Stimulated activated CD8-positive, alpha-beta memory T cell treated with anti-CD3 and anti-CD28 coated beads, Interleukin-15, amount 100 ng/mL, for 1 hour (primary cell): ENCODE data around the gene EVA1A.
"Not testable (repeated sequence)": the region's sequence is repeated elsewhere in the genome, so short reads cannot be mapped to it uniquely, and the experiment has no call there.

Experiments
- DNase-seq: peaks from one replicate; pipeline ENCODE4 v3.0.0-alpha.2; 2020; ENCODE audit warnings: low read depth

The EVA1A gene

GRCh38 chr2:75517547-75518230, 43.0 kb downstream of the EVA1A start:
- DNase-seq, result no peak

- DNase-seq, result no peak
Observed at GRCh38 chr2:75516378-75517360, 44.1 kb downstream of the EVA1A start.

DNA sequence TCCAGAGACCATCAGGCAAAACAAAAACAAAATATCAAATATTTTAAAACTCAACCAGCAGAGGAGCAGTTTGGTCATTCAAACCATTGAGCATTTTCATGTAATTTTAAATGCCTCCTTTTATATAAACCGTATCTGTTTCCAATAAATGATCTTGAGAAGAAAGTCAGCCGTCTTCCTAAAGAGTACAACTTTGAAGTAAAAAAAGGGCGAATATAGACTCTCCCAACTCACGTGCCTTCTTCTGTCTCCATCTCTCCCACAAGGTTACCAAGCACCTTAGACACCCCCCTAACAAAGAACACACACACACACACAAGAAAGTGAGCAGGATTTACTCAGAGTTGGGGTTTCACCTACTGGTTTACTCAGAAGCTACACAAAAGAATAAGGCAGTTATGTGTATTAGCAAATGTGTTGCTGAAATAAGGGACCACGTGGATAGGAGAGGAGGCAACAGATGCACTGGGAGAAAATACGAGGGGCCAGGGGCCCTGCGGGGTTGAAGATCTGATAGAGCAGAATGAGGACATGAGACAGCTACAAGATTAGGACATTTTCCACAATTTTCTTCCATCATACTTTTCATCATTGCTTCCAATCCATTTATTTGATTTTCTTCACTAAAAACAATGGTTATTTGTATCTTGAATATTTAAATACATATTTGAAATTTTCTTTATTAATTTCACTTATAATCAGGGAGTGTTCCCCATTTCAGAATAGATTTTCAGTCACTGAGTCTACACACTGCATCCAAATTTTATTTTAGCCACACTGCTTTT, 45.0 kb downstream of the EVA1A start:
- DNase-seq, result no peak

DNA sequence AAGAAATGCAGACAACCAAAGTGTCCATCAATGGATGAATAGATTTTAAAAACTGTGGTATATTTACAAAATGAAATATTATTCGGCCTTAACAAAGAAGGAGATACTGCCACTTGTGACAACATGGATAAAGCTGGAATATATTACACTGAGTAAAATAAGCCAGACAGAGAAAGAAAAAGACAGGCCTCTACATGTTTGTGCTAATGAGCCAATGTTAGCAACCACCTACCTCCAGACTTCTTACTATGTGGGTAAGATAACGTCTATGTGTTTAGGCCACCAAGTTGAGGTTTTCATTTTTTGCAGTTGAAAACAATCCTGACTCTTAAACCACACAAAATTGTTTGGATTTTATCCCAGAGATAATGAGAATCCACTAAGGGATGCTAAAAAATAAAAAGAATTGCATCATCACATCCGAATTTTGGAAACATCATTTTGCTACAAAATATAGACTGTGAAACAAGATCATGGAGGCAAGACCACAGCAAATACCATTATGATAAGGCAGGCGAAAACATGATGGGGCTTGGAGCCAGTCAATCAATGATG, 47.0 kb downstream of the EVA1A start:
- no peak for DNase-seq

- no peak for DNase-seq
Observed at GRCh38 chr2:75512455-75513212, 48.1 kb downstream of the EVA1A start.

DNA sequence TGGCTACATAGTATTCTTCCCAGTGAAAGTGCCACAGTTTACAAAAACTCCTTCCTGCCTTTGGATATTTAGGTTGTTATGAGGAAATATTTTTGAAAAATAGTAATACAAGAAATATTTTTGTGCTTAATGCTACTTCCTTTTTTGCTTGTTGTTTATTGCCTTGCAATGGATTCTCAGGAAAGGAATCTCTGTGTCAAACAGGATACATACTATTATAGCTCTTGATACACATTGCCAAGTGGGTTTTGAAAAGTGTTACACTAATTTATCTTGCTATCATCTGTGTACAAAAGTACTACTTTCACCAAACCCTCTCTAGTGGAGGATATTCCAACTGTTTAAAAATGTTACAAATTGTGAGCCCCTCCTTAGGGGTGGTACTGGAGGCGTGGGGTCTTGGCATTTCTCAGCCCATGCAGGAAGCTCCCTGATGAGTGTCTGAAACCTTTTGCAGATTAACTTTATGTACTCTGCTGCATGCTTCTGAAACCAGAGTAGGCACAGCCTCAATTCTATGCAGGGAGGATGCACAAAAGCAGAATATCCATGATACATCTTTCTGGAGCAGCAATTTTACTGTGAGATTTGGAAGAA, 54.5 kb downstream of the EVA1A start:
- DNase-seq, result no peak

DNA sequence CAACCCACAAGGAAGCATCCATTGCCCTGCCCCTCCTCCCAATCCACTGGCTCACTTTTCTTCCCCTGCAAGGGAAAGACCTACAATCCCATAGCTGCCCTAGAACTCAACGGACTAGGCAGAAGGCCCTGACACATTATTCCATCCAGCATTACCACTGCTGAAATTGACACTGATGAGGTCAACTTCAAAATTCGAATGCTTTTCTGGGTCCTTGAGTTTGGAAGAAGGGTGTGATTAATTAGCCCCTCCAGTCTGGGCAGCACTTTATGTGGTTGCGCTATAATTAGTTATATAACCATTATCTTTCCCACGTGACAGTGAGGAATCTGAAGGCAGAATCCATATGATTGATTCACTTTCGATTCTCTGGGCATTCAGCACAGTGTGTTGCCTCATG, 55.7 kb downstream of the EVA1A start:
- DNase-seq, result no peak

GRCh38 chr2:75503048-75503607, 57.6 kb downstream of the EVA1A start:
- no peak for DNase-seq

GRCh38 chr2:75500633-75501032, 60.1 kb downstream of the EVA1A start:
- DNase-seq, result no peak

DNA sequence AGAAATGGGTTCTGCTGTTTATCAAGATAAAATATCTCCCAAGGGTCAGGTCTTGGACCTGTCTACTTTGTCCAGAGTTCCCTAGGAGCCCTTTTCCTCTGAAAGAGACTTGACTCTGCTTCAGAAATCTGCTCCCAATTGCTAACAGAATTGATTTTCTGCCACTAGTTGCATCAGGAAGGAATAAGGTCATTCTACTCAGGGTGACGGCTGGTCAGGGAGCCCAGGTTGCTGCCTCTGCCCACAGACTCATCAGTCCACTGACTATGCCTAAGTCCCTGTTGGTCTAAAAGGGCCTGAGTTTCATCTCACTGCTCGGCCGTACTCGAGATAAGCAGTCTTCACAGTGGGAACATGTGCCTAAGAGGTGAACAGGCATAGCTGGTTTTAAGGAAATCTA, 61.2 kb downstream of the EVA1A start:
- DNase-seq, result no peak

DNA sequence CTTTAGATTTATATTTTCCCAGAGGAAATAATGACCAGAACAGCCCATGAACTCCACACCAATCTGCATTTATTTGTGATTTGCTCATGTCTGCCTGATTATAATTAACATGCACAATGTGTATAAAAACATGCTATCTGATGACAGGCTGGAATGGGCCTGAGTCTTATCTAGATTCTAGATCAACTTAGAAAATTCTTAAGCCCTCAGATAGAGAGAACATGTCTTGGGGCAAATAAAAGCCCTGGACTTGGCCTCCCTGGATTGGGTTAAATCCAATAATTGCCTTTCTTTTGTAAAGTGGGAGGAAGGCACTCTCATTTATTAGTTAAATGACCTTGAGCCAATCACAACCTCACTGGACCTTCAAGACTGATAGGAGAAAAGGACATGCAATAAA, 61.8 kb downstream of the EVA1A start:
- no peak for DNase-seq

- DNase-seq, result no peak
Observed at GRCh38 chr2:75497256-75497655, 63.5 kb downstream of the EVA1A start.

DNA sequence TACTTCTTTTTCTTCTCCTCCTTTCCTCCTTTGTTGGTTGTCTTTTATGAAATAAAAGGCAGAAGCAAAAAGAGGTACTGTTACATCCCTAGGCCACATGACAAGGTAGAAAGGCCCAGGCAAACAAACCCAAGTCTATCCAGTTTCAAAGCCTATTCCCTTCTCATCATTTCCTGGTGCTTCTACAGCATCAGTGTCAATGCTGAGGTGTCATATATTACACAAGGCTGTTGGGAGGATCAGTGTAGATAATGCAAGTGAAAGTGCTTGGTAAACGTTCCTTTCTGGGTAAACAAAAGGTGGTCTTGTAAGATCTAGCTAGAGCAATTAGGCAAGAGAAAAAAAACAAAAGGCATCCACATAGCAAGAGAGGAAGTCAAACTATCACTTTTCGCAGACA, 64.9 kb downstream of the EVA1A start:
- DNase-seq, result no peak

- DNase-seq, result no peak
Observed at GRCh38 chr2:75494137-75494769, 66.5 kb downstream of the EVA1A start.

DNA sequence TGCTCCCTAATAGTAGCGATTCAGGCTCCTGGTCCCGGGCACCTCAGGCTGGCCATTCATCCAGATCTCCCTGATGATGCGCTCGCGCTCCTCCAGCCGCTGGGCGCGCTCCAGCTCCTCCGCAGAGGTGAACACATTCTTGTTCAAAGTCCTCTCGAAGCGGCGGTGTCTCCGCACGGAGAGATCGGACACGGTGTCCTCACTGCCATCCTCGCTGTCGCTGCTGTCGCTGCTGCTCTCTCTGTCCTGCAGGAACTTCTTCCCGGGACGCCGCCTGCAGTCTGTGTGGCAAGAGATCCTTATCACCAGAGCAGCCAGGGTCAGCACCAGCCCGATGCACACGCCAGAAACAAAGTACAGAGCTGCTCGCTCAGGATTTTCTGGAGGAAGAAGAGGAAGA, 67.5 kb downstream of the EVA1A start:
- no peak for DNase-seq

GRCh38 chr2:75491129-75491753, 69.5 kb downstream of the EVA1A start:
- DNase-seq, result no peak

DNA sequence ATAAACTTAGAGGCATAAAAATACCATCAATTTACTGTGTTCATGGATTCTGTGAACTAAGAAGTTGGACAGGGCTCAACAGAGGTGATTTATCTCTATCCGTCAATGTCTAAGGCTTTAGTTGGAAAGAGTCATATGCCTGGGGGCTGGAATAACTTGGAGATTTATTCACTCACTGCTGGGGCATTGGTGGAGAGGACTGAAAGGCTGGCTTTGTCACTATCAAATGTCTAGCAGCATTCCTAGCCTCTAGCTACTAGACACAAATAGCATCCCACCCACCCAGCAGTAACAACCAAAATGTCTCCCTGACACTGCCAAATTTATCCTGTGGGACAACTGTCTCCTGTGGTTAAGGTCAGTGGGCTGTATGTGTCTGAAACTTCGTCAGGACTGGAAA, 71.0 kb downstream of the EVA1A start:
- DNase-seq, result no peak

DNA sequence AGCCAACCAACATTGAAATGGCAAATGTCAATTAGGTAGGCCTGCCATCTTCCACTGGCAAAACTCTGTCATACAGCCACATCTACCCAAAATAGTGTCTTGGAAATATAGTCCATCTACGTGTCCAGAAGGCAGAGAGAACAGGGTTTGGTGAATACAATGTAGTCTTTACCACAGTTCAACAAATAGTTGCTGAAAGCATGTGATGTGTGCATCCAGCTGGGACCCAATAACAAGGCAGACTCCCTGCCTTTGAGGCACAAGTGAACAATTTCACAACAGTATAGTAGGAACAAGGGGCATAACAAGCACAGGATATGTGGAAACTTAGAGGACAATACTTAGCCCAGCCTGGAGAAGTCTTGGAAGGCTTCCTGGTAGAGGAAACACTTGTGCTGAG, 72.6 kb downstream of the EVA1A start:
- no peak for DNase-seq

GRCh38 chr2:75486735-75487134, 74.0 kb downstream of the EVA1A start:
- DNase-seq, result not testable (repeated sequence)

DNA sequence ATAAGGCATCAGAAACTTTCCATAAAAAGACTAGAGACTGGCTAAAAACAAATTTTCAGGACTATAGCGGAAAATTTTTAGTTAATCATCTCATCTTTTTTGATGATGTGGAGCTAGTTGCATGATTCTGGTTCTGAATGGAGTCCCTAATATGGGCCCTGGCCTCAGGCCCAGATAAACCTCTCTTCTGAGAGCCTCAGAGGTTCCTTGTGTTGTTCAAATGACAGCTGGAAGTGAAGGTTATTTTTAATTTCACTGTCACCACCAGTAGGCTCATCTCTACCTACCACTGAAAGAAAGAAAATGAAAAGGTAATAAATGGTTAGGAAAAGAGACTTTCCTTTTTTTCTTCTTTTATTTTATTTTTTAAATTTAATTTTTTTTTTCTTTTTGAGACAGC, 75.9 kb downstream of the EVA1A start:
- no peak for DNase-seq
